MM.1S (cell line): Measurements from ENCODE around the gene TP53.

Experiments used
- DNase-seq: peaks from one replicate; pipeline ENCODE4 v3.0.0-alpha.2; 2015
- H2AFZ ChIP-seq: fragments of 300-600 bp; sonication (generic); 2 replicates; pipeline ENCODE4 v1.6.0; 2016; ENCODE audit warnings: antibody characterized with exemption, low read length
- H3F3A ChIP-seq: fragments of 300-600 bp; sonication (generic); 2 replicates; pipeline ENCODE4 v1.6.1; 2016; ENCODE audit warnings: mild to moderate bottlenecking, antibody characterized with exemption, low read length, moderate library complexity, mixed read lengths; ENCODE audit not compliant: insufficient read depth
- H3K27ac ChIP-seq: fragments of 300-600 bp; sonication (generic); 2 replicates; pipeline ENCODE4 v1.5.1; 2016; ENCODE audit warnings: mild to moderate bottlenecking, low read length
- H3K27me3 ChIP-seq: fragments of 300-600 bp; sonication (generic); replicated peaks from 2 replicates; pipeline ENCODE4 v1.6.0; 2016; ENCODE audit warnings: low read length; ENCODE audit not compliant: insufficient read depth
- H3K36me3 ChIP-seq: fragments of 300-600 bp; sonication (generic); replicated peaks from 2 replicates; pipeline ENCODE4 v1.6.1; 2016; ENCODE audit warnings: mild to moderate bottlenecking, low read length, mixed read lengths; ENCODE audit not compliant: insufficient read depth
- H3K4me1 ChIP-seq: fragments of 300-600 bp; sonication (generic); 2 replicates; pipeline ENCODE4 v1.6.1; 2016; ENCODE audit warnings: low read length, mixed read lengths
- H3K4me2 ChIP-seq: fragments of 300-600 bp; sonication (generic); 2 replicates; pipeline ENCODE4 v1.6.0; 2016; ENCODE audit warnings: low read depth, low read length
- H3K4me3 ChIP-seq: fragments of 300-600 bp; sonication (generic); 2 replicates; pipeline ENCODE4 v1.5.1; 2016; ENCODE audit warnings: low read length, mixed read lengths
- H3K79me2 ChIP-seq: fragments of 300-600 bp; sonication (generic); 2 replicates; pipeline ENCODE4 v1.6.1; 2016; ENCODE audit warnings: mixed run types, low read length, mixed read lengths
- H3K9ac ChIP-seq: fragments of 300-600 bp; sonication (generic); 2 replicates; pipeline ENCODE4 v1.6.1; 2016; ENCODE audit warnings: low read length, mixed read lengths
- H3K9me2 ChIP-seq: fragments of 300-600 bp; sonication (generic); replicated peaks from 2 replicates; pipeline ENCODE4 v1.6.1; 2016; ENCODE audit warnings: mild to moderate bottlenecking, low read length, mixed read lengths; ENCODE audit not compliant: insufficient read depth
- H3K9me3 ChIP-seq: fragments of 300-600 bp; sonication (generic); replicated peaks from 2 replicates; pipeline ENCODE4 v1.6.1; 2016; ENCODE audit warnings: mild to moderate bottlenecking, low read length, mixed read lengths; ENCODE audit not compliant: insufficient read depth
- H4K20me1 ChIP-seq: fragments of 300-600 bp; sonication (generic); 2 replicates; pipeline ENCODE4 v1.6.1; 2016; ENCODE audit warnings: mild to moderate bottlenecking, low read length, moderate library complexity, mixed read lengths; ENCODE audit not compliant: insufficient read depth
- CTCF ChIP-seq: fragments of 300-600 bp; sonication (generic); IDR thresholded peaks from 2 replicates; pipeline ENCODE4 v1.5.1; 2016; ENCODE audit warnings: antibody characterized with exemption, low read length, mixed read lengths
- EZH2 ChIP-seq: fragments of 300-600 bp; sonication (generic); optimal IDR thresholded peaks from 2 replicates; pipeline ENCODE3; 2017; ENCODE audit warnings: low read depth, mild to moderate bottlenecking, antibody characterized with exemption, low read length, mixed read lengths
- EZH2phosphoT487 ChIP-seq: fragments of 300-600 bp; sonication (generic); IDR thresholded peaks from 2 replicates; pipeline ENCODE4 v1.6.1; 2018; ENCODE audit warnings: antibody characterized with exemption, low read length

The TP53 gene

GRCh38 chr17:7618608-7619007 is 68.7 kb downstream of the TP53 start:
- Histone ChIP-seq H3K36me3 (no peaks in the 10 kb centered on the region), H3K9ac (no peak overlapping the region), H3K4me2 (no peak overlapping the region), H3K27me3 (no peaks in the 10 kb centered on the region), H3K9me3 (no peaks in the 10 kb centered on the region), H3F3A (no peaks in the 10 kb centered on the region), H2AFZ (no peak overlapping the region), H3K79me2 (peaks cover 7% of the 10 kb centered on the region), H3K27ac (no peak overlapping the region), H3K4me3 (no peak overlapping the region), H4K20me1 (no peaks in the 10 kb centered on the region), H3K9me2 (no peaks in the 10 kb centered on the region), H3K4me1 (0 out of 2 replicates have a peak, but pooled peaks cover under 1% of the 10 kb centered on the region)
- DNase-seq: no peak
- TF ChIP-seq EZH2: no peak
- no peak for TF ChIP-seq CTCF
- no peak for TF ChIP-seq EZH2phosphoT487
